WTC11 (cell line): Measurements from ENCODE around the gene SECISBP2. TPM values are rescaled to one million over a fixed set of nuclear protein-coding genes. Genes with fewer than 3 reads are reported as not detected.
A peak's percentile ranks its signal among the peaks of the same experiment; 100 is the strongest.

Experiments used
- ATAC-seq: fragments of 200-7000 bp; cut with Tn5 transposase; 2 replicates; pipeline ENCODE4 v1.10.0; 2021; ENCODE audit warnings: mild to moderate bottlenecking, moderate library complexity
- CTCF ChIA-PET: fragments of 300-600 bp; sonication (Branson Sonifier 250); formaldehyde crosslinking; loops from one replicate; lab custom pipeline; 2021; ENCODE audit warnings: antibody characterized with exemption; lab: Charles Lee
- POLR2A ChIA-PET: fragments of 350-600 bp; sonication (Branson Sonifier 250); formaldehyde crosslinking; loops from one replicate; lab custom pipeline; 2021; ENCODE audit warnings: antibody characterized with exemption; lab: Charles Lee
- DNase-seq: peaks from one replicate; pipeline ENCODE4 v3.0.0; 2021; ENCODE audit warnings: low spot score
- H3K27ac Mint-ChIP-seq: 2 replicates; pipeline ENCODE4 v1.8.0; 2021; ENCODE audit warnings: mixed read lengths
- H3K27me3 Mint-ChIP-seq: 2 replicates; pipeline ENCODE4 v1.8.0; 2021; ENCODE audit warnings: low read depth, mild to moderate bottlenecking, moderate library complexity, mixed read lengths
- H3K36me3 Mint-ChIP-seq: 2 replicates; pipeline ENCODE4 v1.8.0; 2021; ENCODE audit warnings: mixed read lengths
- H3K4me1 Mint-ChIP-seq: 2 replicates; pipeline ENCODE4 v1.8.0; 2022; ENCODE audit warnings: mixed read lengths
- H3K4me3 Mint-ChIP-seq: 2 replicates; pipeline ENCODE4 v1.8.0; 2021; ENCODE audit warnings: mild to moderate bottlenecking, moderate library complexity, mixed read lengths
- H3K9me3 Mint-ChIP-seq: 2 replicates; pipeline ENCODE4 v1.8.0; 2021; ENCODE audit warnings: mixed read lengths
- ATF2 ChIP-seq: sonication (generic); formaldehyde crosslinking; IDR thresholded peaks from 2 replicates; pipeline ENCODE4 v1.8.1; 2022; ENCODE audit warnings: low read depth, missing genetic modification reagents, borderline replicate concordance
- ATF3 ChIP-seq: sonication (generic); formaldehyde crosslinking; conservative IDR thresholded peaks from 2 replicates; pipeline ENCODE4 v1.8.1; 2022; ENCODE audit warnings: mild to moderate bottlenecking, missing genetic modification reagents
- ATF6 ChIP-seq: sonication (generic); formaldehyde crosslinking; IDR thresholded peaks from 2 replicates; pipeline ENCODE4 v1.8.1; 2023; ENCODE audit warnings: mild to moderate bottlenecking, missing genetic modification reagents
- CTCF ChIP-seq: fragments of 200-600 bp; IDR thresholded peaks from 2 replicates; pipeline ENCODE4 v1.8.0; 2022; ENCODE audit warnings: antibody characterized with exemption
- ERG ChIP-seq: fragments of 250-450 bp; sonication (Bioruptor Pico); IDR thresholded peaks from 2 replicates; pipeline ENCODE4 v1.8.0; 2021; ENCODE audit warnings: mild to moderate bottlenecking
- ETV6 ChIP-seq: sonication (generic); formaldehyde crosslinking; IDR thresholded peaks from 2 replicates; pipeline ENCODE4 v1.8.1; 2022; ENCODE audit warnings: mild to moderate bottlenecking, missing genetic modification reagents
- GABPB1 ChIP-seq: sonication (generic); formaldehyde crosslinking; IDR thresholded peaks from 2 replicates; pipeline ENCODE4 v1.8.1; 2023; ENCODE audit warnings: mild to moderate bottlenecking, missing genetic modification reagents
- GRHL2 ChIP-seq: fragments of 250-450 bp; sonication (Bioruptor Pico); IDR thresholded peaks from 2 replicates; pipeline ENCODE4 v1.8.0; 2022; ENCODE audit warnings: mild to moderate bottlenecking, moderate library complexity; ENCODE audit not compliant: insufficient replicate concordance, severe bottlenecking
- IRF2 ChIP-seq: sonication (generic); formaldehyde crosslinking; IDR thresholded peaks from 2 replicates; pipeline ENCODE4 v1.8.0; 2022; ENCODE audit warnings: low read depth, missing genetic modification reagents, borderline replicate concordance
- MXD4 ChIP-seq: fragments of 250-450 bp; sonication (Bioruptor Pico); IDR thresholded peaks from 2 replicates; pipeline ENCODE4 v1.8.0; 2021; ENCODE audit warnings: mild to moderate bottlenecking, moderate library complexity, borderline replicate concordance
- NFE2L1 ChIP-seq: sonication (generic); formaldehyde crosslinking; IDR thresholded peaks from 2 replicates; pipeline ENCODE4 v1.8.1; 2023; ENCODE audit warnings: missing genetic modification reagents
- NR1H2 ChIP-seq: sonication (generic); formaldehyde crosslinking; IDR thresholded peaks from 2 replicates; pipeline ENCODE4 v1.9.0; 2021; ENCODE audit warnings: mild to moderate bottlenecking, moderate library complexity, missing genetic modification reagents
- OVOL2 ChIP-seq: fragments of 250-450 bp; sonication (Bioruptor Pico); IDR thresholded peaks from 2 replicates; pipeline ENCODE4 v1.9.0; 2021; ENCODE audit warnings: mild to moderate bottlenecking, borderline replicate concordance
- PRRX2 ChIP-seq: fragments of 250-450 bp; sonication (Bioruptor Pico); IDR thresholded peaks from 2 replicates; pipeline ENCODE4 v1.8.0; 2021; ENCODE audit warnings: mild to moderate bottlenecking
- SMAD3 ChIP-seq: sonication (generic); formaldehyde crosslinking; IDR thresholded peaks from 2 replicates; pipeline ENCODE4 v1.8.0; 2022; ENCODE audit warnings: missing genetic modification reagents, mild to moderate bottlenecking, borderline replicate concordance
- ZNF138 ChIP-seq: sonication (generic); formaldehyde crosslinking; conservative IDR thresholded peaks from 2 replicates; pipeline ENCODE4 v1.8.1; 2022; ENCODE audit warnings: mild to moderate bottlenecking, moderate library complexity, missing genetic modification reagents
- ZNF671 ChIP-seq: fragments of 250-450 bp; sonication (Bioruptor Pico); IDR thresholded peaks from 2 replicates; pipeline ENCODE4 v1.8.0; 2021; ENCODE audit warnings: mild to moderate bottlenecking
- total RNA-seq: library from RNA; stranded (reverse); gene quantifications from 3 replicates; pipeline ENCODE4 v1.2.3, GENCODE V29; 2021

Gene SECISBP2
- total RNA-seq, 1 experiment from 2014 or later: 66.2 TPM

- ChIA-PET CTCF (interaction anchor here (0.7 to 1.3 kb wide), 3 partner anchors 8 to 229 kb away, joined by 5 to 7 read pairs (median 6); no protein-coding TSS in a partner anchor), POLR2A (interaction anchor here (0.6 kb wide), 1 partner anchor 328 kb away, joined by 3 read pairs; the partner anchor contains the start of gene S1PR3)
- peaks cover 54% of the 10 kb centered on the region for H3K36me3 Mint-ChIP-seq
Observed at GRCh38 chr9:89319015-89319905, 960 bp downstream of the SECISBP2 start.

GRCh38 chr9:89323390-89323789 lies 5.1 kb downstream of the SECISBP2 start:
- peaks cover 9% of the 10 kb centered on the region for H3K4me1 Mint-ChIP-seq
- no peak overlapping the region for H3K27ac Mint-ChIP-seq
- ChIA-PET CTCF (no interaction called here), POLR2A (interaction anchor here (0.6 kb wide), 1 partner anchor 8 kb away, joined by 3 read pairs; no protein-coding TSS in a partner anchor)
- no peaks in the 10 kb centered on the region for H3K9me3 Mint-ChIP-seq
- H3K4me3 Mint-ChIP-seq: no peak overlapping the region
- no peak for DNase-seq
- H3K27me3 Mint-ChIP-seq: no peaks in the 10 kb centered on the region
- H3K36me3 Mint-ChIP-seq: peaks cover 43% of the 10 kb centered on the region
- TF ChIP-seq PRRX2 (CRISPR knock-in tag) (no peak), ETV6 (CRISPR knock-in tag) (no peak), NR1H2 (CRISPR knock-in tag) (no peak), GRHL2 (CRISPR knock-in tag) (no peak), SMAD3 (no peak), NFE2L1 (CRISPR knock-in tag) (no peak), ATF6 (CRISPR knock-in tag) (no peak), IRF2 (CRISPR knock-in tag) (no peak), MXD4 (CRISPR knock-in tag) (no peak), ERG (no peak), ZNF671 (CRISPR knock-in tag) (no peak), ATF2 (CRISPR knock-in tag) (no peak), ZNF138 (CRISPR knock-in tag) (no peak), GABPB1 (CRISPR knock-in tag) (no peak)
- no peak for ATAC-seq

More at GRCh38 chr9:89319015-89319905, 960 bp downstream of the SECISBP2 start:
- no peaks in the 10 kb centered on the region for H3K27me3 Mint-ChIP-seq
- TF ChIP-seq OVOL2 (CRISPR knock-in tag) (no peak), NR1H2 (CRISPR knock-in tag) (no peak), PRRX2 (CRISPR knock-in tag) (no peak), ATF3 (CRISPR knock-in tag) (no peak), CTCF (peak; percentile 34; the same call in 1 of the 2 replicates)
- no peak for DNase-seq
- peak overlapping the region; percentile 90 for H3K4me3 Mint-ChIP-seq
- ATAC-seq: no peak
- peak overlapping the region; percentile 99 for H3K27ac Mint-ChIP-seq
- no peaks in the 10 kb centered on the region for H3K9me3 Mint-ChIP-seq
- peaks cover 40% of the 10 kb centered on the region for H3K4me1 Mint-ChIP-seq
